ENCODE measurements around the gene PSMG4.

The PSMG4 gene

GRCh38 chr6:3292431-3293197, 33.9 kb downstream of the PSMG4 start:
- no peak for DNase-seq

- DNase-seq: no peak
Measured at GRCh38 chr6:3293271-3294155, 34.8 kb downstream of the PSMG4 start.

GRCh38 chr6:3294396-3294795, 35.6 kb downstream of the PSMG4 start:
- DNase-seq: no peak

- no peak for DNase-seq
Measured at GRCh38 chr6:3294921-3295871, 36.4 kb downstream of the PSMG4 start.

- DNase-seq: no peak
Measured at GRCh38 chr6:3296078-3296477, 37.3 kb downstream of the PSMG4 start.

- DNase-seq: no peak
Measured at GRCh38 chr6:3296537-3296936, 37.8 kb downstream of the PSMG4 start.

GRCh38 chr6:3297006-3297405, 38.3 kb downstream of the PSMG4 start:
- DNase-seq: no peak

- DNase-seq: no peak
Measured at GRCh38 chr6:3297909-3298308, 39.2 kb downstream of the PSMG4 start.

GRCh38 chr6:3299221-3299620, 40.5 kb downstream of the PSMG4 start:
- no peak for DNase-seq

- DNase-seq: no peak
Measured at GRCh38 chr6:3301506-3301905, 42.8 kb downstream of the PSMG4 start.

GRCh38 chr6:3303795-3304411, 45.2 kb downstream of the PSMG4 start:
- no peak for DNase-seq

- no peak for DNase-seq
Measured at GRCh38 chr6:3304500-3305215, 45.9 kb downstream of the PSMG4 start.

GRCh38 chr6:3305216-3305565, 46.4 kb downstream of the PSMG4 start:
- no peak for DNase-seq

- DNase-seq: no peak
Measured at GRCh38 chr6:3305831-3306230, 47.1 kb downstream of the PSMG4 start.

- no peak for DNase-seq
Measured at GRCh38 chr6:3306848-3307247, 48.1 kb downstream of the PSMG4 start.

GRCh38 chr6:3307436-3307835, 48.7 kb downstream of the PSMG4 start:
- no peak for DNase-seq

- DNase-seq: no peak
Measured at GRCh38 chr6:3308106-3308505, 49.4 kb downstream of the PSMG4 start.

GRCh38 chr6:3309391-3310050, 50.8 kb downstream of the PSMG4 start:
- DNase-seq: no peak

- no peak for DNase-seq
Measured at GRCh38 chr6:3310051-3310448, 51.3 kb downstream of the PSMG4 start.

GRCh38 chr6:3310703-3311102, 52.0 kb downstream of the PSMG4 start:
- DNase-seq: no peak

GRCh38 chr6:3311826-3312225, 53.1 kb downstream of the PSMG4 start:
- no peak for DNase-seq
